Activated CD8-positive, alpha-beta memory T cell treated with anti-CD3 and anti-CD28 coated beads, Interleukin-2, amount 50 U/mL, for 24 hours (primary cell): ENCODE data around the gene TSPAN9.

Experiments used
- DNase-seq: peaks from one replicate; pipeline ENCODE4 v3.0.0-alpha.2; 2020; ENCODE audit errors: extremely low read depth

The TSPAN9 gene

DNA sequence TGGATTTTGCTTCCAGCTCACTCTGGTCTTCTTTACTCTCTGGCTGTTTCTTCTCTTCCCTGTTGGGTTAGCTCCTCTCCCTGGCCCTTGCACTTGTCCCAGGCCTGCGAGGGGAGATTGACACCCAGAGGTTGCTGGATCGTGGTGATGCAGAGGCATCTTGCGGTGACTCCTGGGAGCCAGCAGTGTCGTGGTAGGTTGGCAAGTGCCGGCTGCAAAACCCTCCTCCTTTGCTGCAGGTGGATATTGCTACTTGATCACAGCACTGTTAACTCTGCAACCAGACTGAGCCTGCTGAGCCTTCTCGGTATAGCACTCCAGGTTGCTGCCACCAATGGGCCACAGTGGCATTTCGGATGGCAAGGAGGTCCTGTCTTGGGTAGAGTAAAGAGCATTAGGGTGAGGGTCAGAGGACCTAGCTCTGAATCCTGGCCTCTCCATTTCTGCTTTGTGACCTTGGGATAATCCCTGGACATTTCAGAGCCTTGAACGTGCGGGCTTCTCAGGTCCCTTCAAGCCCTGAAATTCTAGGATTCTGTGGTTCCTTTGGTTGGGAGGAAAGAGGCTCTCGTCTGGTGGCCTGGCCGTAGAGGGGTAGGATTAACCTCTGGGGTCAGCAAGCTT lies 87.4 kb downstream of the TSPAN9 start:
- no peak for DNase-seq

DNA sequence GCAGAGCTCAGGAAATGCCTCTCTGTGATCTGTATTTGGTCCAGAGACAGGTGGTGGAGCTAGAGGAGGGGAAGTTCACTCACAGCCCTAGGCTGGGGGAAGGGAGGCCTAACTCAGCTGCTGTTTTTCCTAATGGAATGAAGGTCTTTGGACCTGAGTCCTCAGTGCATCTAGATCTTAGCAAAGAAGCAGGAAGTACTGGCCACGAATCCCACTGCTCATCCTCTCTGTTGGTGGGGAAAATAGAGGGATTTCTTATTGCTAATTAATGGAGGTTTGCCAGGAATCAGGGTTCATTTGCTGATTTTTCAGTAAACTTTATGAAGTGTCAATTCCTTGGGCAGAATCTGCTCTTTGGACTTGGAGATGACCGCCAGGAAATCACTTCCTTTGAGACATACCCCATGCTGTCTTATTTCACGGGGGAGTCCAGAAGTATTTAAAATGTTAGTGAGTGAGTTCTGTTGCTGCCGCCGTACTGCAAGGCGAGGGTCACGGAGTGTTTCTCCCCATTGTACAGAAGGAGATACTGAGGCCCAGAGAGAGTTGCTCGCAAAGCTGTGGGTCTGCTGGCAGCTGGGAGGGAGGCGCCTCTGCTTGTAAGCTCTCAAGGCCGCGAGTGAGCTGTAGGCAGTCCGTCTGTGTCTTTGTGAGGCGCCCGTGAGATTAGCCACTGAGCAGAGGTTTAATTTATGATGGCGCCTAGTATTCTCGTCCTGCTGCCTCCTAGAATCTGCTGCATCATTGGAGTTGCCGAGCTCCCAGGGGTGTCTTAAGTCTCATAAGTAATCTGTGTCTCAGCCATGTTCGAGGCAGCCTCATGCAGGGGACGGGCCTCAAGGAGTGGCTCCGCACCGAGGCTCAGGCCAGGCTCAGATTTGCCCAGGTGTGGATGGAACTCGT lies 88.2 kb downstream of the TSPAN9 start:
- DNase-seq: no peak

DNA sequence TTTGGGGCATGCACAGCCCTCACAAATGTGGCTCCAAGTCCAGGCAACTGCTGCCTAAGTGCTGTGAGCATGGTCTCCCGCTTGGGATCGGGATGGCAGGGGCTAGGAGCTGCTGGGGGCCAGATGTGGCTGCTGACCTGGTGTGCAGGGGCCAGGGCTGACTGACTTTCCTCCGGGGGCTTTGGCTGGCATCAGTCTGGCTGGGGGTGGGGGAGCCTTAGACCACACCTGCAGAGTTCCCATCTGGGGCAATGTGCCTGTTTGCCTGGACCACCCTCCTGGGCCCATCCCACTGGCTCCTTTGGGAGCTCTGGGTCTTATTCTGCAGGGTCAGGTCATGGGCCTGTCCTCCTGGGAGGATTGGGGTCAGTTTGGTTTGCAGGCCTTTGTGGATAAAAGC lies 90.5 kb downstream of the TSPAN9 start:
- DNase-seq: no peak

DNA sequence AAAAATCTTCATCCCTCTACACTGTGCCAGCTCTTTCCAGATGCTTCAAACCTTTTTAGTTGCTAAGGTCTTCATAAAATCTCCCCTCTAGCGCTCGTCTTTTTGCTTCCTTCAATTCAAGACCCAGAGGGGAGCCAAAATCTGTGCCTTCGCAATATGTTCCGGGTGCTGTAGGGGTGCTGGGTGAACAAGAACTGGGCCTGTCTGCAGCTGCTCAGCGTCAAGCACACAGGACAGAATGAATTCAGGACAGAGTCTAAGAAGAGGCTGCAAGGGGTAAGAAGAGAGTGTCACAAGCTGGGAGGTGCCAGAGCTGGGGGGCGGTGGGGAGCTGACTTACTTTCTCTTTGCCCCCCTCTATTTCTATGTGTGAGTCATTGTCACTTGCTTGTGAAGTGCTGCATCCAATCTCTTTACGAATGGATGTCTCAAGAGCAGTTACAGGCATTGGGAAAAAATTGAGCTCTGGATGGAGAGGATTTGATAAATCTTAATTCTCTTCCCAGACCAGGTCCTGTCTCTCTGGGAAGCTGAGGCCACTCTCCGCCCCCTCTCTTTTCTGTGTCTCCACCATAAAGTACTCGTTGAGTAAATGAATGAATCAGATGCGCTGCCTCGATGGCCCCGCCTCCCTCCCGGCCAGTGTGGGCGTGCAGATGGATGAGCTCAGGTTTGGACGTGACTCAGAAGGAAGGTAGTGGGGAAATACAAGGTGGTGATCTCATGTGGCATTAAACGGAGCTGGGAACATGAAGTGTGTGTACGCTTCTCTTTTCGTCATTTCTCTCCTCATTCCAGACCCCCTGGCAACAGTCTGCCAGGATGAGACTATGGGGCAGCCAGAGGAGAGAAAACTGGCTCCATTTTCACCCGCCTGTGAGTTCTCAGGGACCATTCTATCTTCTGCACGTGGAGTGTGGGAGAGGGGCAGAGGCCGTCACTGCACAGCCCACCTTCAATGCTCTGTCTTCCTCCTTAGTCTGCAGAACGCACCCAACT lies 91.3 kb downstream of the TSPAN9 start:
- DNase-seq: no peak

DNA sequence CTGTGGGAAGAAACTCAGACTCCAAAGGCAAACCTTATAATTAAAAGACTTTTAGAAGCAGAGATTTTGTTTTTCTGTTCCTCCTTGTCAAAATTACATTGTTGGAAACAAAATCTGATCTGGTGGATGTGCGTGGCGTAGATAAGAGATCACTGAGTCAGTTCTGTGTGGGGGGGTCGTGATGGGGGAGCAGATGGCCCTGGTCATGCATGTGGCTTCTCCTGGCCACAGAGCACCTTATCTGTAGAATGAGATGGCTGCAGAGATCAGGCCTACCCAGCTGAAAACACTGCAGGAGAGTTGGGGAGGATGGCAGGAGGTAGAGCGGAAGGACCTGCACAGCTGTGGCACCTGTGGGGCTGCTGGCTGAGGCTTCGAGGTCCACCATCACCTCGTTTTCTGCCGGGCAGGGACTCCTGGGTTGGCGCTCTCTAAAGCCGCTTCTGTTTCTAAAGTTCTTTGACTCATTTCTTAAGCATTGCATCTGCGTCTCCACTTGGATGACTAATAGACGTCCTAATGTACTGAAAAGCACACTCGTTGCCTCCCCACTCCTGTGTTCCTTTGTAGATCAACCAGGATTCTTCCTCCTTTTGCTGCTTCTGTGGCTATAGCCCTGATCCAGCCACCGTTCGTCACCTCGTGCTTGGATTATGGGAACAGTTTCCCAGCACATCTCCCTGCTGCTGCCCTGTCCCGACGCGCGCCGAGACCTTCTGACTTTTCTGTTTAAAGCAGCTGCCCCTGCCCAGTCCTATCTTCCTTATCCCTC lies 93.4 kb downstream of the TSPAN9 start:
- DNase-seq: no peak

DNA sequence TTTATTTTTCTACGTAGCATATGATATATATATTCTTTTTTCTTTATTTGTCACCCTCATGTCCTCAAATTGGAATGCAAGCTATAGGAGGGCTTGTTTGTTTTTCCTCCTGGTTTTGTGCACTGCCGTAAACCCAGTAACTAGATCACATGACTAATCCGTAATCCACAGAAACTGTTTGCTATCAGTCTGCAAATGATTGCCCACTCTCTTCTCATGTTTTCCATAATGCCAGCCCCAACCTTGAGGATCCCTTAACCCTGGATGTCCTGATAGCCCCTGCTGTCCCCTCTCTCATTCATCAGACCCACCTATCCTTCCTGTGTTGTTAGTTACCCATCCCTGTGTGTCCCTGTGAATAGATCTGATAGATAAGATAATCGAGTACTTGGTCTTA lies 94.0 kb downstream of the TSPAN9 start:
- no peak for DNase-seq

DNA sequence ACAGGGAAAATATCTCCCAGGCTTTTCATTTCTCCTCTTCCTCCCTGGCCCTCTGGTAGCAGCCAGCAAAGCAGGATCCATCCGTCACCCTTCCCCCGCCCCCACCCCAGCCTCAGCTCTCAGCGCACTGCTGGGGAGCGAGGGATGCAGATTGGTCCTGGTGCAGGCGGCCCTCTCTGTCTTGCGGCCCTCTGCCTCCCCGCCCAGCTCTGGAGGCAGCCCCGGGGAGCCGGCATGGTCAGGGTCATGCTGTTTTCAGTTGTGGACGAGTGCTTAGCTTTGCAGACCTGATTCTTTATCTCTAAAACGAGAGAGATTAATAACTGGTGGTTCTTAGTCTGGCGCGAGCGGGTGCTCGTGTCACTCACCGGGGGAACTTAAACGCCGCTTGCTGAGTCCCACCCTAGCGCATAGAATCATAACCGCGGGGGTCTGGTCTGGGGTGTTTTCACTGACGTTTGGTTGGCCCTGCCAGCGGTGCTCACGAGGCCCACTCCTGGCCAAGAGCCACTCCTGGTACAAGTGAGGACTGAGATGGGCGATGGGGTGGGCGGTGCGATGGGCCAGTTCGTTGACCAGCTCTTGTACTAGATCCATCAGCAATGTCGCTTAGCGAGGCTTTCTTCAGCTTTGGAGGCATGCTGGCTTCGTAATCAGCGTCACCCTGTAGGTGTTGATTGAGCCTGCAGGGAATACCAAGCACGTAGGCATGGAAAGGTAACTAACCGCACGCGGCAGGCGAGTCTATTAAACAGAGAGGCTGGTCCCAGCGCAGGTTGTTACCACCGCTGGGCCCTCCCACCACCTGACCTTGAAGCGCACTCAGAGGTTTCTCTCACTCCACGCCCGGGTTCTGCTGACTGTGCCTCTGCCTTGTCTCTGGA lies 95.2 kb downstream of the TSPAN9 start:
- no peak for DNase-seq

DNA sequence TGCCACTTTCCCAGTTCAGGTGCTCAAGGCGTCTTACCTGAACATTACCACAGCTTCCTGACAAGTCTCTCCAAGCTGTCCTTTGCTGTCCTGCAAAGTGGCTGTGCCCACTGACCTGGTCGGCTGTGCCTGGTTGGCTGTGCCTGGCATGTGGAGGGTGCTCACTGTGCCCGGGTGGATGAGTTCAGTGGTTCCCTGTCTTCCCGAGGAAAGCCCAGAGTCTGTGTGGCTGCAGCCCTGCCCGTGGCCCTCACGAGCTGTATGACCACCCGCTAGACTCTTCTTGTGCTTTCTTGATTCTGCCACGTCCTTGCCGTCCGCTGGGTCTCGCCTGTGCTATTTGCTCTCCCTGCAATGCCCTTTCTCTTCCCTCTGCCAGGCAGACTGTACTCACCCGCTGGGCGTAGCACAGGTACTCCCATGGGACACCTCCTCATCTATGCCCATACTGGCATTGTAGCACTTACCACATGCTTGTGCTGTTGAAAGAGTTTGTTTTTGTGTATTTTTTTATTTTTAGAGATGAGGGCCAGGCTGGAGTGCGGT lies 95.9 kb downstream of the TSPAN9 start:
- no peak for DNase-seq

DNA sequence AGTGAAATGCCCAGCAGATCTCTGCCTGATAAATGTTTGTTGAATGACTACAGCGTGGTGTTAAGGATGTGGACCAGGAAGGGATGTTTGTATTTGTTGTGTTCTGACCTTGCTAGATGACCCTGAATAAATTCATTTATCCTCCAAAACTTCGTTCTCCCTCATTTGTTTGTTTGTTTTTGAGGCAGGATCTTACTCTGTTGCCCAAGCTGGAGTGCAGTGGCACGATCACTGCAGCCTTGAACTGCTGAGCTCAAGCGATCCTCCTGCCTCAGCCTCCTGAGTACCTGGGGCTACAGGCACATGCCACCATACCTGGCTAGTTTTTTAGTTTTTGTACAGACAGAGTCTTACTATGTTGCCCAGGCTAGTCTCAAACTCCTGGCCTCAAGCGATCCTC lies 96.7 kb downstream of the TSPAN9 start:
- no peak for DNase-seq

DNA sequence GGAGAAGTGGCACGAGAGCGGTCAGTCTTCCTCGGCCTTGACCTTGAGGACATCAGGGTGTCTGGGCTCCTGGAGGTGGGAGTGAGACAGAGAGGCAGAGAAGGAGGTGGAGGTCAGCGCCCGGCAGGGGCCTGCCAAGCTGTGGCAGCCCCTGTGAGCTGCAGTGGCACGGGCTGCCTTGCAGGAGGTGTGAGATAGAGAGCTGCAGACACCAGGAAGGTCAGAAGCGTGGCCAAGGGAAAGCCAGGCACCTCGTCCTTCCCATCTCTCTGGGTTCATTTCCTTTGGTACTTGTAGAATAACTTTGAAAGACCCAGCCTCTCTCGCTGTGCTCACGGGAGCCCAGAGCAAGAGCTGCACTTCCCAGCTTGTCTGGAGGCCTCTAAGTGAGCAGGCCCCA lies 98.1 kb downstream of the TSPAN9 start:
- no peak for DNase-seq

DNA sequence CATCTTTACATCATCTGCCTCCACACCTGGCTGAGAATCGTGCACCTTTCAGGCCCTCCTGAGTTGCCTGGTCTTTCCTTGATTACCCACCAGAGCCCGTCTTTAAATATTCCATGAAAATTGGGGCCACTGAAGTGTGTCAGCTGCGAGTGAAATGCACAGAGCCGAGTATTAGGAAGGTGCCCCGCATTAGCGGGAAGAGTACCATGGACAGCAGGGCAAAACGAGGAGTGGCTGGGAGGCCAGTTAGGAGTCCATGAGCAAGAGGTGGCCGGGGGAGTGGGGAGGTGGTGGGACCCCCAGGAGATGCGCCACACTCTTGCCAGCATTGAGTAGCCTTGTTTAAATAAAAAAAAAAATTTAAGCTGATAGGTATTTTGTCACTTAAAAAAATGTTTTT lies 99.6 kb downstream of the TSPAN9 start:
- DNase-seq: no peak

DNA sequence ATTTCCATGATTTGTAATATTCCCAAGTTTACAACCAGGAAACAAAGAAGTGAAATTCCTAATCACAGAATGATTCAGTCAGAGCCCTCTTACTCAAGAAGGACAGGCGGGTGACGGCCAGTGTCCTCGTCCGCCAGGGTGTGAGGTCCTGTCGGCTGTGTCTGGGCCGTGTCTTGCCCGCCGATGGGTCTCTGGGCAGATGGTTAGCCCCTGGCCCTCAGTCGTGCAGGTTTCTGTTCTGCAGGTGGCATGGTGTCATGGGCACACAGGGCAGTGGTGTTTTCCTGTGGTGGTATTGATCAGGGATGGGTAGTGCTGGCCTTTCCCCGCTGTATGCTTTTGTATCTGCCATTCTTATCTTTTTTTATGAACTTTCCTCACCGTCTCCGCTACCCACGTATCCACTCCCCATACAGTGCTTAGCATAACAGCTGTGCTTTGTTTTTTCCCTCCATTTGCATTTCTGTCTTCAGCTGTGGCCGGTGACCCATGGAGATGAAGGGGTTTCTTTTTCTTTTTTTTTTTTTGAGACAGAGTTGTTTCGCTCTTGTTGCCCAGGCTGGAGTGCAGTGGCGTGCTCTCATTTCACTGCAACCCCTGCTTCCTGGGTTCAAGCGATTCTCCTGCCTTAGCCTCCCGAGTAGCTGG lies 100.7 kb downstream of the TSPAN9 start:
- no peak for DNase-seq

DNA sequence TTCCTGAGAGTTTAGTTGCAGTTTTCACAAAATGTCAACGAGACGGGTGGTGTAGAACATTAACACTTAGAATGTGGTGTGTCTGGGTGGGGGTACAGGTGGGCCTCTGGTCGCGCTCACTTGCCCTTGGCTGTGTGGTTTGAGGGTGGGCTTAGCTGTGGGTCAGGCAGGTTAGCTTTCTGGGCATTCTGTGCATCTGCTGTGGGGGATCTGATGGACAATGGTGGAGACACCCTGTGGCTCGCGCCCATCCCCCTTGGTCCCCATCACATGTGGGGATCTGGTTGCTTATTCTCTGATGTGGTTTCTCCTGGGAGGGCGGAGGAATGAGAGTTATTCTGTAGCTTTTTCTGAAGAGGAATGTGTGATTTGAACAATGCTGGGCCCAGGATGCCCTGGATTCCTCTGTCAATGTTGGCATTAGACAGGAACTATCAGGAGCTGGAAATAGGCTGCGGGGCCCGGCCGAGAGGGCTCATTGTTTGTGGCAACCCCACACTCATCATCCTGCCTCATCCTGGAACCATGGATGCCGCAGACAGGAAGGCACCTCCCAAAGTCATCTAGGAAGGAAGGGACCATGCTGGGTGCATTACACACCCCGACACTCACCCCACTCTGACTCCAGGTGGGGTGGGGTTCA lies 101.6 kb downstream of the TSPAN9 start:
- no peak for DNase-seq

DNA sequence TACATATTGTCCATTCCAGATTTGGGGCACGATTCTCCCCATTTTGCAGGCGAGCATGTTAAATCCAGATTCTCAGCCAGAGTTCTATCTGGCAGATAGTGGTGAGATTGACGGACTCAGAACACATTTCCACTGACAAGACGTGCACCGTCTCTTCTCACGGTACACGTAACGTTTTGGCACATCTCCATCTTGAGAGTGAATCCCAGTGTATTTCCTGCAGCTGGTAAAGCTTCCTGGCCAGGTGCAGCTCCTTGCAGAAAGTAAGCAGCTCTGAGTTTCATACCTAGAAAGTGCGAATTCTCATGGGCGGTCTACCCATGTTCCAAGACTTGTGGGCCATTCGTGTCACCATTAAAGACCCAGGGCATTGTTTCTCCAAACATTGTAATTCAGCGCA lies 102.6 kb downstream of the TSPAN9 start:
- no peak for DNase-seq

DNA sequence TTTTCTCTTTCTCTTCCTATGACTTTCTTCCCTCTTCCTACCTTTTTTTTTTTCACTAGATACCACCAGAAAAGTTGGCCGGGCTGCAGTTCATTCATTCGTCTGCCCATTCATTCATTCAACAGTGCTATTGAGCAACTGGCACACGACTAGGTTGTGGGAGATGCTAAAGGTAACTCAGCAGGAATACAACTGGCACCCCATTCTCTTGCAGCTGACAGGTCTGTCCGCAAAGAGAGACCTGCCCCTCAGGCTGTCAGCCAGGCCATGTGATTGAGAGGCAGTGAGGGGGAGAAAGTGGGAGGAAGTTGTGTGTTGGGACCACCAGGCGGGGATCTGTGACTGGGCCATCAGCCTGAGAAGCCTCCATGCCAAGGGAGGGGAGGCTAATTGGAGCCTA lies 105.2 kb downstream of the TSPAN9 start:
- no peak for DNase-seq

DNA sequence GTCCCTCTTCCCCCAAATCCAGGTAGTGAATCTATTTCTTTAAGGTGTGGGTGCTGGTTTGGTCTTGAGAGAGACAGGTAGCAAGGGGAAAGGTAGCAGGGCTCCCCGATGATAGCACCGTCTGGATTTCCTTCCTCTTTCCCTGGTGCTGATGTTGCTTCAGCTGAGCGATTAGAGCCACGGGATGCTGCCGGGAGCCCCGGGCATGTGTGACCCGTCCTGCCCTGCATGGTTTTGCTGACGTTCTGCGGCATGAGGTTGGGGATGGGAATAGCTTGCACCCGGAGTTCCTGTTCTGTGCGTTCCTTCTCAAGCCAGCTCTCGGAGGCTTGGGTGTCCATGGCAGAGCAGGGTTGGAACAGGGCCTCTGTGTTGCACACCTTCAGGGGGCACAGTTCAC lies 107.3 kb downstream of the TSPAN9 start:
- no peak for DNase-seq

DNA sequence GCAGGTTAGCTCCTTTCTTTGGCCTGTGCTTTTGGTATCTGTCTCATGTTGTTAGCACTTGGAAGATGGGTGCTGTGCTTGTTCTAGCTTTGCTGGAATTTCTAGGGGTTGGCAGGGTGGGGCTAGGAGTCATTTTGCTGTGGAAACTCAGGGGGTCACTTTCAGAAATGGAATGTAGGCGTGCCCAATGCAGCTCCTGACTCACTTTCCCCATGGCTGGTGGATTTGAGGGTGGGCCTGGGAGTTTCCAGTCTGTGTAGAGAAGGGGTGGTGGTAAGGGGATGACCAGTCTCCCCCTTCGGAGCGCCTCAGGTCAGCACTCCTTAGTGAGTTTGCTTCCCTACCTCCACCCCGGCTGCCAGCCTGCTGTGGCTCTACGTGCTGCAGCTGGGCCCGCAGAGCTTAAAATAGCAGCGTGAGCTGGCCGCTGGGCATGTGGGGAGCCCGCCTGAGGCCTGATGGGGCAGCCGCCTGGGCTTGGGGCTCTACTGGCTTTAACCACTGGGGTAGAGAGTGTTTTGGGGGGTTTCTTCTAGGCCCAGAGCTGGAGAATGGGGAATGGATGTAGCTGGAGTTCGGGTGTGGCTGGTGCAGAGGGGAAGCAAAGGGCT lies 108.2 kb downstream of the TSPAN9 start:
- no peak for DNase-seq

DNA sequence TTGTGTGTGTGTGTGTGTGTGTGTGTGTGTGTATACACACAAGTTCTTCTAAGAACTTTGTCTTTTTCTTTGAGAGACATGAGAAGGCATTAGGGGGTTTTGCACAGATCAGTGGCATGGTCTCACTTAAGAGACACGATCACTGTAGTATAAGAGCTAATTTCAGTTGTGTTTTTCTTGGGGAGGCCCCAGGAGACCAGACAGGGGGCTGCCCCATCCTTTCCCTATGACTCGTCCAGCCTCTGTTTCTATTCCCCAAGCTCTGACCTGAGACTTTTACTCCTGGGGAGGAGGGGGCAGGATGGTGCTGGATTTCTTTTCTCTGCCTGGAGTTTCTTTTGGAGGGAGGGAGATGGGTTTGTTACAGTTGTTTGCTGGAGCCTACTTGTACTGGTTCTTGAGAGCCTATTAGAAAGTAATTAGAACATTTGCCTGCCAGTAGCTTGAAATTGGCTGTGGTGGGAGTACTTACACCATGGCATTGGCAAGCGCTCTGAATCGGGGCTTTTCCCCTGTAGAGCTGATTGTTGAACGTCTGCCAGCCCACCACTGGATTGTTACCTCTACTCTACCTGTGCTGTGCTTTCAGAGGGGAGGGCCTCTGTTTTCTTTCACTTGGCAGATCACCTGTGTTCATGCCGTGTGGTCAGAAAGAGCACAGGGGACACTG lies 109.5 kb downstream of the TSPAN9 start:
- DNase-seq: no peak
